HepG2 (cell line): ENCODE results near the gene NOXO1.

Source experiments
- FOXA1 ChIP-seq, 2 experiments: fragments of 450-650 bp in 1 of 2; sonication (generic) in 1 of 2; formaldehyde crosslinking in 1 of 2; IDR thresholded peaks; 2 replicates each; pipeline versions ENCODE4 v1.4.0 to v1.6.1; 2016 to 2020; ENCODE audit warnings: missing genetic modification reagents in 1 of 2
- NBN ChIP-seq: fragments of 450-650 bp; conservative IDR thresholded peaks from 2 replicates; pipeline ENCODE4 v1.6.1; 2017
- POLR2A ChIP-seq, 2 experiments: IDR thresholded peaks; 2 replicates each; pipeline ENCODE4 v1.6.1; 2011; ENCODE audit warnings: low read depth in 2 of 2, low read length in 2 of 2, mild to moderate bottlenecking in 1 of 2, moderate library complexity in 1 of 2; ENCODE audit not compliant: insufficient read depth in 1 of 2

- no peak for TF ChIP-seq FOXA1 (IDR thresholded peaks at IDR 0.05)
- no peak for TF ChIP-seq FOXA1 (CRISPR knock-in tag; IDR thresholded peaks at IDR 0.05)
- TF ChIP-seq POLR2A (IDR thresholded peaks at IDR 0.05; ENCODE audit: insufficient read depth in 1 of 2, low read depth in 2 of 2, low read length in 2 of 2) = no peak
- TF ChIP-seq NBN = no peak
These were observed 28.0 kb upstream of the NOXO1 start for GRCh38 chr16:2009164-2009711.
